ENCODE data around the gene MCOLN3.

Gene MCOLN3

DNA sequence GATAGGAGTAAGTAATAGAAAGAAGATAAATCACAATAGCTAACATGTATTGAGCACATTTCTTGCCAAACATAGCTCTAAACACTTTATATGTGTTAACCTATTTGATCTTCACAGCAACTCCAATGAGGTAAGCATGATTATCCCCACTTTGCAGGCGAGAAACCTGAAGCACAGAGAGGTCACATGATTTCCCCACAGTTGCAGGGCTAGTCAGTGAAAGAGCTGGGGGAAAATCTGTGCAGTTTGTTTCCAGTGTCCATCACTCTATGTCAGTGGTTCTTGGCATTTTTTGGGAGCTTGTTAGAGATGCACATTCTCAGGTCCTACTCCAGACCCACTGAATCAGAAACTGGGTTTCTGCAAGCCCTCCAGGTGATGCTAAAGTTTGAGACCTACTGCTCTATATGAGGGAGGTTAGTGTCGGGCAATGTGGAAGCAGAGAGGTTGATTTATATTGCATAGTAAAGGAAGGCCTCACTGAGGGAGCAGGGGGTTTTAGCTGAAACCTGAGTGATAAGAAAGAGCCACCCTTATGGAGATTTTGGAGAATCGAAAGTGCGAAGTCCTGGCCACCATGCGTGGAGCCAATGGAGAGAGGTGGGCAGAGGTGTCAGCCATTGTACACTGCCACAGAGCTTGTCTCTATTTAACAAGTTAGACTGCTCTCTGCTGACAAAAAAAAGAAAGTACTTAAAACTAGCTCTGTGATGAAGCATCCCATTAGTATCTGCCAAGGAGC lies 20.9 kb downstream of the MCOLN3 start:
- no peak overlapping the region for H3K27ac Mint-ChIP-seq
- H3K4me3 Mint-ChIP-seq, result no peak overlapping the region
- H3K4me1 Mint-ChIP-seq (ENCODE audit: low read depth), result peaks cover 7% of the 10 kb centered on the region
- peaks cover 5% of the 10 kb centered on the region for H3K27me3 Mint-ChIP-seq (ENCODE audit: low read depth)
- no peaks in the 10 kb centered on the region for H3K9me3 Mint-ChIP-seq
- H3K36me3 Mint-ChIP-seq (ENCODE audit: low read depth), result peaks cover 2% of the 10 kb centered on the region

DNA sequence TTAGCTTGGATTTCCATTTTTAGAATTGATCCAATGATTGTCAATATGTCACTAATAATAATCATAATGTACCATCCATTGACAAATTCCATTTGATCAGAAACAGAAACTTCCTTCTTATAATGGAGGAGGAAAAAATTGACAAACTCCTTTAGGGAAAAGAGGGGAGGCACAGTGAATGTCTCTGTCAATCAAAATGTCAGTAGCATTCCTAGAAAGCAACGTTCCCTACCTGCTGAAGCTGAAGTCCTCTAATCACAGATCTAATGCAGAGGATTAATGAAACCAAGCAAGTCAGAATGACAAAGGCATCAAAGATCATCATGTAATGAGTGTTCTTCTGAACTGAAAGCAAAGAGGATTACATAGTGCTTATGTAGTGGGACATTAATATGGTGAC lies 22.4 kb downstream of the MCOLN3 start:
- H3K4me1 Mint-ChIP-seq (ENCODE audit: low read depth), result peaks cover 7% of the 10 kb centered on the region
- H3K9me3 Mint-ChIP-seq, result no peaks in the 10 kb centered on the region
- no peak overlapping the region for H3K4me3 Mint-ChIP-seq
- H3K27me3 Mint-ChIP-seq (ENCODE audit: low read depth), result peaks cover 11% of the 10 kb centered on the region
- peaks cover 5% of the 10 kb centered on the region for H3K36me3 Mint-ChIP-seq (ENCODE audit: low read depth)
- H3K27ac Mint-ChIP-seq, result no peak overlapping the region

DNA sequence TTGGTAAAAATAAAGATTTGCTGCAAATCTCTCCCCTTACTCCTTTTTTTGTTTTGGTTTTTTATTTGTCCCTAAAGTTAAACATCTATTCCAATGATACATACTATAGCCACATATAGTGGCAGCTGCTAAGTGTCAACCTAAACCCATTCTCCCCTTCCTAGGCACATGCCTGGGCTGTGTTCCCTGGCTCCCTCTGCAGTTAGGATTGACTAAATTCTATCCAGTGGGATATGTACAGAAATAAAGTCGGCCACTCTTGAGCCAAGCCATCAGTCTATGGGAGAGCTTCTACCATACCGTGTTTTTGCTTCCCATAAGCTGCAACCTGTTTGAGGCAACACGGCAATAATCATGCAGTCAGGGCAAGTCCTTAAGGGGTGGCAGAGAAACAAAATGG lies 23.6 kb downstream of the MCOLN3 start:
- no peaks in the 10 kb centered on the region for H3K9me3 Mint-ChIP-seq
- peaks cover 6% of the 10 kb centered on the region for H3K27me3 Mint-ChIP-seq (ENCODE audit: low read depth)
- H3K4me3 Mint-ChIP-seq, result no peak overlapping the region
- H3K4me1 Mint-ChIP-seq (ENCODE audit: low read depth), result peaks cover 7% of the 10 kb centered on the region
- H3K36me3 Mint-ChIP-seq (ENCODE audit: low read depth), result peaks cover 3% of the 10 kb centered on the region
- no peak overlapping the region for H3K27ac Mint-ChIP-seq

DNA sequence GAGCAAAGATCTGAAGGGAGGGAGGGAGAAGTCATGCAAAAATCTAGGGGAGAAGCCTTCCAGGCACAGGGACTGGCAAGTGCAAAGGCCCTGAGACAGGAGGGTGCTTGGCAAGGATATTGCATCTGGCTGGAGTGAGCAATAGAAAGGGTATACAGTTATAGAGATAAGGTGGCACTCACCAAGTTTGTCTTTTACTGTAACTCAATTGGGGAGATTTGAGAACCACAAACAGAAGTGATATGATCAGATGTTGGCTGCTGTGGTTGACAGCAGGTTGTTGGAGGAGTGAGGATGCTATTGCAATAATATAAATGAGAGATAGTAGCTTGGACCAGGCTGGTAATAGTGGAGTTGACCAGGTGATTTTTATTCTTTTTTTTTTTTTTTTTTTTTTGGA lies 25.6 kb downstream of the MCOLN3 start:
- peaks cover 3% of the 10 kb centered on the region for H3K36me3 Mint-ChIP-seq (ENCODE audit: low read depth)
- peaks cover 7% of the 10 kb centered on the region for H3K4me1 Mint-ChIP-seq (ENCODE audit: low read depth)
- no peaks in the 10 kb centered on the region for H3K9me3 Mint-ChIP-seq
- no peak overlapping the region for H3K4me3 Mint-ChIP-seq
- no peak overlapping the region for H3K27ac Mint-ChIP-seq
- peaks cover 6% of the 10 kb centered on the region for H3K27me3 Mint-ChIP-seq (ENCODE audit: low read depth)

DNA sequence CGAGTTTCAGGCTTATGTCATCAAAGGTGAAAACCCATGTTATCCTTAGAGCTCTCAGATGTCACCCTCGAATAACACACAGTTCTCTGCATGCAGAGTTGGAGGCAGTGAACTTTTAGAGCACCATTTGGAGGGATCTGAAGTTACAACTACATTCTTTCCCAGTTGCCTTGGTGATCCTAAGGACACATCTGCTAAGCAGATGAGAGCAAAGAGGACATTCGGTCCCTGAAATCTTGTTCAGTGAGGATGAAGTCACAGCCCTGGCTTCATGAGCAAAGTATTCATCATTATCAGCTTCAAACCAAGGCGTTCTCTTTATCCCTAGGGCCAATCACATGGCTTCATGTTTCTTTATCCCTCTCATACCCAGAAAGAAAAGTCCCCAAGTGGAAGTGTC lies 28.3 kb downstream of the MCOLN3 start:
- H3K4me1 Mint-ChIP-seq (ENCODE audit: low read depth), result peaks cover 4% of the 10 kb centered on the region
- H3K36me3 Mint-ChIP-seq (ENCODE audit: low read depth), result peaks cover 10% of the 10 kb centered on the region
- H3K27ac Mint-ChIP-seq, result no peak overlapping the region
- no peaks in the 10 kb centered on the region for H3K9me3 Mint-ChIP-seq
- H3K27me3 Mint-ChIP-seq (ENCODE audit: low read depth), result peaks cover 9% of the 10 kb centered on the region
- no peak overlapping the region for H3K4me3 Mint-ChIP-seq

DNA sequence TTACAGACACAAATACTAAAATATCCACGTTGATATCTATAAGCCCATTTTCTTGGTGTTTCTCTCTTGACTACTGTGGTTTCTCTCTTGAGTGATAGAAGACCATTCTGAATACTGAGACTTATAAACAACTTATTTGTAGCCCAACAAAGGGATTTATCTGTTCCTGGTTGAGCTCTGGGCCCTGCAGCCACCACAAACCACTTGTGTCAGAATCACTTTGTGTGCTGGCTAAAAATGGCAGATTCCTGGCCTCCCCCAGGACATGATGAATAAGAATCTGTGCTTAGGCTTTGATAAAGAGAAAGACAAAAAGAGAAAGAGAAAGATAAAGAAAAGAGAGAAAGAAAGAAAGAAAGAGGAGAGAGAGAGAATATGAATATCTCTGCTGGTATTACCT lies 32.5 kb downstream of the MCOLN3 start:
- peaks cover 33% of the 10 kb centered on the region for H3K27me3 Mint-ChIP-seq (ENCODE audit: low read depth)
- H3K4me1 Mint-ChIP-seq (ENCODE audit: low read depth), result peaks cover 4% of the 10 kb centered on the region
- H3K4me3 Mint-ChIP-seq, result no peak overlapping the region
- H3K36me3 Mint-ChIP-seq (ENCODE audit: low read depth), result peaks cover 11% of the 10 kb centered on the region
- peaks cover 4% of the 10 kb centered on the region for H3K9me3 Mint-ChIP-seq
- no peak overlapping the region for H3K27ac Mint-ChIP-seq

DNA sequence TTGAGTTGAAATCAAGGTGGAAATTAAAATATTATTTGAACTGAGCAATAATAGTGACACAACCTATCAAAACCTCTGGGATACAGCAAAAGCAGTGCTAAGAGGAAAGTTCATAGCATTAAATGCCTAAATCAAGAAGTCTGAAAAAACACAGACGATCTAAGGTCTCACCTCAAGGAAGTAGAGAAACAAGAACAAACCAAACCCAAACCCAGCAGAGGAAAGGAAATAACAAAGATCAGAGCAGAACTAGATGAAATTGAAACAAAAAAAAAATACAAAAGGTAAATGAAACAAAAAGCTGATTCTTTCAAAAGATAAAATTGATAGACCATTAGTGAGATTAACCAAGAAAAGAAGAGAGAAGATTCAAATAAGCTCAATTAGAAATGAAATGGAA lies 42.7 kb downstream of the MCOLN3 start:
- Mint-ChIP-seq H3K9me3 (peaks cover 49% of the 10 kb centered on the region), H3K36me3 (ENCODE audit: low read depth) (peaks cover 30% of the 10 kb centered on the region), H3K27me3 (ENCODE audit: low read depth) (peaks cover 38% of the 10 kb centered on the region), H3K4me3 (peak overlapping the region; percentile 19), H3K4me1 (ENCODE audit: low read depth) (peaks cover 14% of the 10 kb centered on the region), H3K27ac (peak overlapping the region; percentile 28)

DNA sequence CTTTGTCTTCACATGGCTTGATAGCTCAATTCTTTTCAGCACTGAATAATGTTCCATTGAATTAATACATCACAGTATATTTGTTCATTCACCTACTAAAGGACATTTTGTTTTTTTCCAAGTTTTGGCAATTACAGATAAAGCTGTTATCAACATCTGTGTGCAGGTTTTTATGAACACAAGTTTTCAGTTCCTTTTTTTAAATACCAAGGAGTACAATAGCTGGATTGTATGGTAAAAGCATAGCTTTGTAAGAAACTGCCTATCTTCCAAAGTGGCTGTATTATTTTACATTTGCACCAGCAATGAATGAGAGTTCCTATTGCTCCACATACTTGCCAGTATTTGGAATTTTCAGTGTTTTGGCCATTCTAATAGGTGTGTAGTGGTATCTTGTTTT lies 46.6 kb downstream of the MCOLN3 start:
- Mint-ChIP-seq H3K27ac (no peak overlapping the region), H3K9me3 (peaks cover 30% of the 10 kb centered on the region), H3K4me3 (no peak overlapping the region), H3K36me3 (ENCODE audit: low read depth) (peaks cover 28% of the 10 kb centered on the region), H3K27me3 (ENCODE audit: low read depth) (peaks cover 42% of the 10 kb centered on the region), H3K4me1 (ENCODE audit: low read depth) (peaks cover 27% of the 10 kb centered on the region)

DNA sequence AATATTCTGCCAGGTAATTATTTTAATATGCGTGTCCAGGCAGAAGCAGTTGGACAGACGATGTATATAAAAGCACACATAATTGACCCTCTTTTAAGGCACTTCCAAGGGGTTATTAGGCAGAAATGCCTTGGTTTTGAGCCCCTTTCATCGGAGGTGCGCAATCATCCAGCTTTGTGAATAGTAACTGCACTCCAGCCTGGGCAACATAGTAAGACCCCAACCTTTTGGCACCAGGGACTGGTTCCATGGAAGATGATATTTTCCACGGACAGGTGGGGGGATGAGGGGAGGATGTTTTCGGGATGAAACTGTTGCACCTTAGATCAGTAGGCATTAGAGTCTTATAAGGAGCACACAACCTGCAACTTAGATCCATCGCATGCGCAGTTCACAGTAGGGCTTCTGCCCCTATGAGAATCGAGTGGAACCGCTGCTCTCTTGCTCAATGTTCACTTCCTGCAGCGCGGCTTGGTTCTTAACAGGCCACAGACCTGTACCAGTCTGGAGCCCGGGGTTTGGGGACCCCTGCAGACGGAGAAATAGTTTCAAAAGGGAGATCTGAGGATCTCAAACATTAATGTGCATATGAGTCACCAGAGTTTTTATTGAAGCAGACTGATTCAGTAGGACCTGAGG lies 49.5 kb downstream of the MCOLN3 start:
- Mint-ChIP-seq H3K9me3 (peaks cover 4% of the 10 kb centered on the region), H3K27me3 (ENCODE audit: low read depth) (peaks cover 40% of the 10 kb centered on the region), H3K4me3 (peak overlapping the region; percentile 86), H3K36me3 (ENCODE audit: low read depth) (peaks cover 17% of the 10 kb centered on the region), H3K27ac (peak overlapping the region; percentile 57), H3K4me1 (ENCODE audit: low read depth) (peaks cover 34% of the 10 kb centered on the region)

DNA sequence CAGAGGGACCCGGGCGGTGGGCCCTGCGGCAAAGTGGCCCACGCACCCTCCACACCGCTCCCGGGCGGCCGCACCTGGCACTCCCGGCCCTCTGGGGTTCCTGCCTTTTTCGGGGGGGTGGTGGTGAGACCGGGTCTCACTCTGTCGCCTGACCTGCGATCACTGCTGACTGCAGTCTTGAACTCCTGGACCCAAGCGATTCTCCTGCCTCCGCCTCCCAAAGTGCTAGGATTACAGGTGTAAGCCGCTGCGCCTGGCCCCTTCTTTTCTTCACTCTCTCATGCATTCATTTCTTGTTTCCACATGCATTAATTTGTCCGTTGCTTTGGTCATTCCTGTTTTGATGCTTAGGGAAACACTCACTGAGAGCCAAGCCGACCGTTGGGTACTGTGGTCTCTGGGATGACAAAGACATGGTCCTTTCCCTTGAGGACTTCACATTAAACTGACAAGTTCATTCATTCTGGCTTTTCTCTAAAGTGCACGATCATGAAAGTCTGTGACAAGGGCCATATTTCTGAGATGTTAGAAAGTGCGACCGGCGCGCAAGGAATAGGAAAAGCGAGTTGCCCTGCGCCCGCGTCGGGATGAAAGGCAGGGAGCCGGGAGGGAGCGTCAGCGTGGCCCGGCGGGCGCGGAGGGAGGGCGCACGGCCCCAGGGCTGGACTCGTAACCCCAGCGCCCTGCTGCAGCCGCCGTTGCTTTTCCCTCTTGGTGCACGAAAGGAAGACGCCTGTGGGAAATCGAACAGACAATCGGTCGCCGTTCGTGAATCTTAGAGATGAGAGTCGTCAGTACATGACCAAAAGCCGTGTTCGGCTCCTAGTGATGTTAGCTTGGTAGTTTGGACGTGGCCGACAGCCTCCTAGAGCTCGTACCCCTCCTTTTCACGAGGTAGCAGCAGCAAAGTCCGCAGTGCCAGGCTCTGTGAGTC lies 50.4 kb downstream of the MCOLN3 start:
- H3K4me1 Mint-ChIP-seq (ENCODE audit: low read depth), result peaks cover 39% of the 10 kb centered on the region
- peaks cover 39% of the 10 kb centered on the region for H3K27me3 Mint-ChIP-seq (ENCODE audit: low read depth)
- no peaks in the 10 kb centered on the region for H3K9me3 Mint-ChIP-seq
- H3K4me3 Mint-ChIP-seq, result peak overlapping the region; percentile 86
- H3K27ac Mint-ChIP-seq, result peak overlapping the region; percentile 72
- peaks cover 11% of the 10 kb centered on the region for H3K36me3 Mint-ChIP-seq (ENCODE audit: low read depth)

DNA sequence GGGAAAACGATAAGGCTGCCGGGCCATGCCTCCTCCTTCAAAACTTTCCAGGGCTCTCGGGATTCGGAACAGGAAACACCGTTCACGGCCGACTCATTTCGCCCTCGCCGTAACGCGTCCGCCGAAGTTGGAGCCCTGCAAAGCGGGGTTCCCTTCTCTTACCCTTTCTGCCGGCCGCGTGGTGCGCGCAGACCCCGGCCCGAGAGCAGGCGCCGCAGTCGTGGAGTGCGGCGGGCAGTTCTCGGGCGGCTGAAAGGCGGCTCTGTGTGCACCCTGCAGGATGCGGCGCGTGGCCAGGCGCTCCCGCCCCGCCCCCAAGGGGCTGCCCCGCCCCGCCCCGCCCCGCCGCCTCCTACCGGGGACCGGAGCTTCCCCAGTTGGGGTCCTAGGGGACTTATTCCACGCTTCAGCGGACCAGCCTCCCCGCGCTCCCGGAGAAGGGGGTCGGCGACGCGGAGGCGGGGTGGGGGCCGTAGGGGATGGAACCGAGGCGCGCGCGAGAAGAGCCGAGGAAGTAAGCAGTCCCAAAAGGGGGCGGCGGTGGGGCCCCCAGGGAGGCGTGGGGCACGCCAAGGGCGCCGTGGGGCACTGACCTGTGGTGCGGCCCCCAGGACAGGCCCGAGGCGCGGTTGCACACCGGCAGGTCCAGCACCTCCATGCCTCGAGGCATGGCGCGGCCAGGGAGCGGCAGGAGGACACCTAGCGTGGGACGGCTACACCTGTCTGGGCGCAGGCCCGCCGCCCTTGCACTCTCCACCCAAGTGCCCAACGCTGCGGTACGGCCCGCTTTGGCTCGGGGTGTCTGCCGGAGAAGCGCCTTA lies 51.2 kb downstream of the MCOLN3 start, which contains the start of gene MCOLN2:
Gene MCOLN2 (minus strand): TSS at position 268 of the 821 bp plus-strand sequence. CDS start 241 bp downstream, at position 27.
- Mint-ChIP-seq H3K9me3 (no peaks in the 10 kb centered on the region), H3K4me1 (ENCODE audit: low read depth) (peaks cover 48% of the 10 kb centered on the region), H3K27me3 (ENCODE audit: low read depth) (peaks cover 37% of the 10 kb centered on the region), H3K27ac (peak within 1 kb of the TSS; percentile 85), H3K36me3 (ENCODE audit: low read depth) (peaks cover 14% of the 10 kb centered on the region), H3K4me3 (peak within 1 kb of the TSS; percentile 86)

DNA sequence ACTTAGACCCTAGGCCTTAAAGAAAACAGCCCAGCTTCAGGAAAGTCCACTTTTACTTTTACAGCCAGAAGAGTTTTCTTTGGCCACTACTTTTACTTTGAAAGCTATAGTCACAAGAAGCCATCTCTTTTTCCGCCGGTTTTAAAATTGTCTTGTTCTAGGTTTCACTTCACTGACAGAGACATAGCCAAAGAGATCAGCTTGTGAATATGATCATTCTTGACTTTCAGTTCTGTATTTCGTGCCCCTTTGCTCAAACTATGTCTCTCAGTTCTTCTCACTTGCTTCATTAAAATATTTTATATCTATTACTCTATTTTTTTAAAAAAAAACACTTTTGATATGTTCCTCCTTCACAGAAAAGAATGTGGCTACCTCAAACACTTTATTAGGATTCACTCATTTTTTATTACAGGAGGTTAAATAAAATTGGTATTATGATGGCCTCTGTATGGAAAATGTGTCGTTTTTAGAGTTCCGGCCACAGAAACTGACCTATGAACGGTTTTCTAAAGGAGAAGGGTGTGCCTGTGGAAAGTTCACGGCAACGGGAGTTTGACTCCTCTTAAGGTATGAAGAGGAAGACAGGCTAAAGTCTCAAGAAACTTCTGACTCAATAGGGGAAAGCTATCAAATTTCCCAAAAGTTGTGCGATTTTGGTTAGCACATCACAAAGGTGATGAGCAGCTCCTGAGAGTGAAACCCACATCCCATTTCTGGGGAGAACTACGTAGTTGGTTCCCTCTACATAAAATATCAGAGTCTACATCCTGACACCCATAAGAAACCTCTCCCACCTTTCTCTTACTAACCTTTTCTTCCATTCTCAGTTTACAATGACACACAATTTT lies 52.6 kb downstream of the MCOLN3 start:
- Mint-ChIP-seq H3K4me3 (peak overlapping the region; percentile 86), H3K9me3 (no peaks in the 10 kb centered on the region), H3K36me3 (ENCODE audit: low read depth) (peaks cover 19% of the 10 kb centered on the region), H3K27me3 (ENCODE audit: low read depth) (peaks cover 26% of the 10 kb centered on the region), H3K4me1 (ENCODE audit: low read depth) (peaks cover 55% of the 10 kb centered on the region), H3K27ac (peak overlapping the region; percentile 85)

Measured in T-helper 1 cell treated with Interleukin-12 subunit alpha and Interleukin-12 subunit beta and Interleukin-4 antibody, amounts not matched to agents 30 μg/mL and 1 μg/mL, for 36 hours (primary cell).